Lung (tissue), 12 donors: ENCODE data around the gene LACTBL1. TPM values are rescaled to one million over a fixed set of nuclear protein-coding genes. Genes with fewer than 3 reads are reported as not detected.

Experiments
- ATAC-seq: fragments of 200-7000 bp; cut with Tn5 transposase; one replicate; pipeline ENCODE4 v1.9.1; 2020; ENCODE audit warnings: moderate number of reproducible peaks; ENCODE audit not compliant: insufficient read depth, low FRiP score
- DNase-seq, 3 donors: peaks; one replicate each; pipeline ENCODE4 v3.0.0-alpha.2; 2013 to 2017
- H3K27ac ChIP-seq, 2 donors: one replicate each; pipeline ENCODE4 v1.5.1; 2013; ENCODE audit warnings: mild to moderate bottlenecking in 2 of 2, moderate library complexity in 2 of 2, control low read depth in 1 of 2, inconsistent platforms in 1 of 2, low read depth in 1 of 2, low read length in 1 of 2
- H3K27me3 ChIP-seq, 3 donors: one replicate each; pipeline ENCODE4 v1.5.1; 2013; ENCODE audit warnings: low read length in 2 of 3; ENCODE audit not compliant: control insufficient read depth in 3 of 3, insufficient read depth in 3 of 3
- H3K36me3 ChIP-seq, 4 donors: one replicate each; pipeline ENCODE4 v1.5.1; 2013; ENCODE audit warnings: low read length in 4 of 4, mild to moderate bottlenecking in 1 of 4, moderate library complexity in 1 of 4; ENCODE audit not compliant: control insufficient read depth in 4 of 4, insufficient read depth in 4 of 4
- H3K4me1 ChIP-seq, 5 donors: one replicate each; pipeline ENCODE4 v1.5.1; 2013; ENCODE audit warnings: low read length in 5 of 5, mild to moderate bottlenecking in 2 of 5, moderate library complexity in 1 of 5; ENCODE audit not compliant: control insufficient read depth in 5 of 5, insufficient read depth in 5 of 5
- H3K4me3 ChIP-seq: one replicate; pipeline ENCODE4 v1.5.1; 2013; ENCODE audit warnings: mild to moderate bottlenecking, control low read depth, moderate library complexity
- H3K9ac ChIP-seq, 2 donors: one replicate each; pipeline ENCODE4 v1.5.1; 2013; ENCODE audit warnings: low read length in 2 of 2, control low read depth in 1 of 2; ENCODE audit not compliant: insufficient read depth in 1 of 2
- H3K9me3 ChIP-seq, 4 donors: one replicate each; pipeline ENCODE4 v1.5.1; 2013; ENCODE audit warnings: low read length in 3 of 4, mild to moderate bottlenecking in 1 of 4, moderate library complexity in 1 of 4; ENCODE audit not compliant: control insufficient read depth in 4 of 4, insufficient read depth in 3 of 4
- CTCF ChIP-seq: IDR thresholded peaks from 2 replicates; pipeline ENCODE4 v1.5.1; 2012; ENCODE audit warnings: mild to moderate bottlenecking; ENCODE audit errors: control extremely low read depth, extremely low read depth
- WGBS, 2 donors: extraction: QIAGEN DNeasy Blood & Tissue Kit; methylation state at CpG; one replicate each; pipeline ENCODE4 v1.1.7; 2013; 5-methylcytosine and 5-hydroxymethylcytosine counted together
- polyA plus RNA-seq, 2 donors: library from polyadenylated mRNA; stranded (reverse); fragments of 200-250 nt; gene quantifications; one replicate each; pipeline ENCODE4 v1.2.1, GENCODE V29; 2013
- total RNA-seq, 2 donors: library from RNA; depleted of rRNA in 1 of 2; stranded (reverse); fragments of >200 nt in 1 of 2; gene quantifications; one replicate each; pipeline ENCODE4 v1.2.1, GENCODE V29; 2014 to 2021
- donor health status: control.
- donor health status: control.
- donor health status: Bipolar disorder and iron deficiency.
- donor health status: healthy.
- donor health status: DM: yes; HTN: yes; CAD: no.

LACTBL1 gene
- total and polyA plus RNA-seq, 4 donors, result not detected

- H3K27me3 ChIP-seq, result no peaks in the 10 kb centered on the region
- no peak overlapping the region for H3K4me3 ChIP-seq
- DNase-seq, result no peak
- H3K27ac ChIP-seq, result no peak overlapping the region
- no peaks in the 10 kb centered on the region for H3K4me1 ChIP-seq
- 83 to 89% methylated on average over 10 of the region's 10 CpGs for WGBS, 2 donors
- no peak overlapping the region for H3K9ac ChIP-seq
- no peak for TF ChIP-seq CTCF
- peaks cover 0 to 7% (median 2%) of the 10 kb centered on the region in 4 donors for H3K9me3 ChIP-seq
- H3K36me3 ChIP-seq, result no peaks in the 10 kb centered on the region
- no peak for ATAC-seq
These were observed 9.5 kb downstream of the LACTBL1 start for GRCh38 chr1:22963044-22963677.

- no peak overlapping the region for H3K9ac ChIP-seq
- ATAC-seq (no peak), DNase-seq (no peak)
- no peaks in the 10 kb centered on the region for H3K36me3 ChIP-seq
- H3K9me3 ChIP-seq, result peaks cover 0 to 7% (median 2%) of the 10 kb centered on the region in 4 donors
- no peaks in the 10 kb centered on the region for H3K27me3 ChIP-seq
- WGBS, 2 donors, result 45 to 58% methylated on average over 3 of the region's 3 CpGs
- no peak overlapping the region for H3K27ac ChIP-seq
- no peaks in the 10 kb centered on the region for H3K4me1 ChIP-seq
- TF ChIP-seq CTCF, result no peak
- no peak overlapping the region for H3K4me3 ChIP-seq
These were observed 10.1 kb downstream of the LACTBL1 start for GRCh38 chr1:22962558-22962957.

- Histone ChIP-seq H3K27ac (no peak overlapping the region), H3K4me3 (no peak overlapping the region), H3K4me1 (no peaks in the 10 kb centered on the region), H3K9ac (no peak overlapping the region), H3K9me3 (no peaks in the 10 kb centered on the region), H3K36me3 (no peaks in the 10 kb centered on the region), H3K27me3 (peaks cover 3 to 14% (median 4%) of the 10 kb centered on the region in 3 donors)
- ATAC-seq, result no peak
- no peak for DNase-seq
- 81 to 84% methylated on average over 7 of the region's 7 CpGs for WGBS, 2 donors
- no peak for TF ChIP-seq CTCF
These were observed 12.9 kb downstream of the LACTBL1 start for GRCh38 chr1:22959545-22960360.
